Lung (tissue), 12 donors: ENCODE data around the gene ADARB1. TPM values are rescaled to one million over a fixed set of nuclear protein-coding genes. Genes with fewer than 3 reads are reported as not detected.

Experiments
- ATAC-seq: fragments of 200-7000 bp; cut with Tn5 transposase; one replicate; pipeline ENCODE4 v1.9.1; 2020; ENCODE audit warnings: moderate number of reproducible peaks; ENCODE audit not compliant: insufficient read depth, low FRiP score
- DNase-seq, 3 donors: peaks; one replicate each; pipeline ENCODE4 v3.0.0-alpha.2; 2013 to 2017
- H3K27ac ChIP-seq, 2 donors: one replicate each; pipeline ENCODE4 v1.5.1; 2013; ENCODE audit warnings: mild to moderate bottlenecking in 2 of 2, moderate library complexity in 2 of 2, control low read depth in 1 of 2, inconsistent platforms in 1 of 2, low read depth in 1 of 2, low read length in 1 of 2
- H3K27me3 ChIP-seq, 3 donors: one replicate each; pipeline ENCODE4 v1.5.1; 2013; ENCODE audit warnings: low read length in 2 of 3; ENCODE audit not compliant: control insufficient read depth in 3 of 3, insufficient read depth in 3 of 3
- H3K36me3 ChIP-seq, 4 donors: one replicate each; pipeline ENCODE4 v1.5.1; 2013; ENCODE audit warnings: low read length in 4 of 4, mild to moderate bottlenecking in 1 of 4, moderate library complexity in 1 of 4; ENCODE audit not compliant: control insufficient read depth in 4 of 4, insufficient read depth in 4 of 4
- H3K4me1 ChIP-seq, 5 donors: one replicate each; pipeline ENCODE4 v1.5.1; 2013; ENCODE audit warnings: low read length in 5 of 5, mild to moderate bottlenecking in 2 of 5, moderate library complexity in 1 of 5; ENCODE audit not compliant: control insufficient read depth in 5 of 5, insufficient read depth in 5 of 5
- H3K4me3 ChIP-seq: one replicate; pipeline ENCODE4 v1.5.1; 2013; ENCODE audit warnings: mild to moderate bottlenecking, control low read depth, moderate library complexity
- H3K9ac ChIP-seq, 2 donors: one replicate each; pipeline ENCODE4 v1.5.1; 2013; ENCODE audit warnings: low read length in 2 of 2, control low read depth in 1 of 2; ENCODE audit not compliant: insufficient read depth in 1 of 2
- H3K9me3 ChIP-seq, 4 donors: one replicate each; pipeline ENCODE4 v1.5.1; 2013; ENCODE audit warnings: low read length in 3 of 4, mild to moderate bottlenecking in 1 of 4, moderate library complexity in 1 of 4; ENCODE audit not compliant: control insufficient read depth in 4 of 4, insufficient read depth in 3 of 4
- CTCF ChIP-seq: IDR thresholded peaks from 2 replicates; pipeline ENCODE4 v1.5.1; 2012; ENCODE audit warnings: mild to moderate bottlenecking; ENCODE audit errors: control extremely low read depth, extremely low read depth
- WGBS, 2 donors: extraction: QIAGEN DNeasy Blood & Tissue Kit; methylation state at CpG; one replicate each; pipeline ENCODE4 v1.1.7; 2013; 5-methylcytosine and 5-hydroxymethylcytosine counted together
- polyA plus RNA-seq, 2 donors: library from polyadenylated mRNA; stranded (reverse); fragments of 200-250 nt; gene quantifications; one replicate each; pipeline ENCODE4 v1.2.1, GENCODE V29; 2013
- total RNA-seq, 2 donors: library from RNA; depleted of rRNA in 1 of 2; stranded (reverse); fragments of >200 nt in 1 of 2; gene quantifications; one replicate each; pipeline ENCODE4 v1.2.1, GENCODE V29; 2014 to 2021
- donor health status: control.
- donor health status: control.
- donor health status: Bipolar disorder and iron deficiency.
- donor health status: healthy.
- donor health status: DM: yes; HTN: yes; CAD: no.

ADARB1 gene
- total and polyA plus RNA-seq, 4 donors = 13.4 to 47.7 (median 32.6) TPM

GRCh38 chr21:45252448-45252925 lies 178.1 kb downstream of the ADARB1 start:
- H3K27ac ChIP-seq = no peak overlapping the region
- no peaks in the 10 kb centered on the region for H3K36me3 ChIP-seq
- H3K9me3 ChIP-seq = no peaks in the 10 kb centered on the region
- no peak overlapping the region for H3K9ac ChIP-seq
- TF ChIP-seq CTCF = no peak
- ATAC-seq = no peak
- H3K4me1 ChIP-seq = peaks cover 0 to 17% (median 0%) of the 10 kb centered on the region in 5 donors
- peaks cover 0 to 11% (median 0%) of the 10 kb centered on the region in 3 donors for H3K27me3 ChIP-seq
- DNase-seq = no peak
- WGBS, 2 donors = 89 to 97% methylated on average over 13 of the region's 13 CpGs
- H3K4me3 ChIP-seq = no peak overlapping the region

DNA sequence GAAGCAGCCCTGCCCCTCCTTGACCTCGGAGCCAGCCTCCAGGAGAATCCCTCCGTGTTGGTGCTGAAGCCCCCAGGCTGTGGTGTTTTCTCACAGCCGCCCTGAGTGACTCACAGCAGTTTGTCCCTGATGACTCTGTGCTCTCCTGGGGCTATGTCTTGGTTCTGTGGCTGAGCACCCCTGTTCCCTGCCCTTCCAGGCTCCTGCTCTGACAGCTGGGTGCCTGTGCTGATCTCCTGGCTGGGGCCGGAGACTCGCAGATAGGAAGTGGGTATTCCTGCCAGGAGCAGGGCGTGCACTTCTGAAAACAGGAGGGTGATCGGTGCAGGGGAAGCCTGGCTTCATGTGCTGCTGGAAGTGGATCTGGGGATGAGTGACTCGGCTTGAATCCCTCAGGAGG lies 178.8 kb downstream of the ADARB1 start:
- H3K4me1 ChIP-seq = peaks cover 0 to 18% (median 0%) of the 10 kb centered on the region in 5 donors
- H3K27ac ChIP-seq = no peak overlapping the region
- WGBS, 2 donors = 54 to 63% methylated on average over 8 of the region's 8 CpGs
- no peak for TF ChIP-seq CTCF
- no peaks in the 10 kb centered on the region for H3K9me3 ChIP-seq
- DNase-seq (no peak), ATAC-seq (no peak)
- H3K9ac ChIP-seq = no peak overlapping the region
- no peaks in the 10 kb centered on the region for H3K36me3 ChIP-seq
- H3K4me3 ChIP-seq = no peak overlapping the region
- H3K27me3 ChIP-seq = peaks cover 0 to 14% (median 0%) of the 10 kb centered on the region in 3 donors

DNA sequence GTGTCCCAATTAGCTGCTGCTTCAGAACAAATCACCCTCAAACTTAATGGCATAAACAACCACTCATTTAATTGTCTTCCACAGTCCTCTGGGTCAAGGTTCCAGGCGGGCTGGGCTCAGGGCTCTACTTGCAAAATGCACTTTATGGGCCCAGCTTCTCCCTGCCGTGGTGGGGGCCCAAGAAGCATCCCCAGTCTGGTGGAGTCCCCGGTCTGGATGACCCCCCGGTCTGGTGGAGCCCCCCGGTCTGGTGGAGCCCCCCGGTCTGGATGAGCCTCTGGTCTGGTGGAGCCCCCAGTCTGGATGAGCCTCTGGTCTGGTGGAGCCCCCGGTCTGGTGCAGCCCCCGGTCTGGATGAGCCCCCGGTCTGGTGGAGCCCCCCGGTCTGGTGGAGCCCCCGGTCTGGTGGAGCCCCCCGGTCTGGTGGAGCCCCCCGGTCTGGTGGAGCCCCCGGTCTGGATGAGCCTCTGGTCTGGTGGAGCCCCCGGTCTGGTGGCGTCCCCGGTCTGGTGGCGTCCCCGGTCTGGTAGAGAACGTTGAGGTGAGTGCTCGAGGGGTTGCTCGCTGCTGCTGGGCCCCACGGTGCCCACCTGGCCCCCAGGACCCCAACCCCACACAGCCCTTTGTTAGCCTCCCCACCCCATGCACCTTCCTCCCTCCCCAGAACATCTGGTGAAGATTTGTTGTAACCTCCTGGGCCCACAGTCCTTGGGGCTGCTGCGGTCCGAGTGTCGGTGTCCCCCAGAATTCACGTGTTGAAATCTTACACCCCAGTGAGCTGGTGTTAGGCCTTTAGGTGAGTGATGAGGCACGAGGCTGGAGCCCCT lies 179.5 kb downstream of the ADARB1 start:
- 82 to 94% methylated on average over 25 to 28 of the region's 28 CpGs for WGBS, 2 donors
- no peak for TF ChIP-seq CTCF
- peaks cover 0 to 14% (median 0%) of the 10 kb centered on the region in 5 donors for H3K4me1 ChIP-seq
- no peak for DNase-seq
- ATAC-seq = no peak
- H3K27ac ChIP-seq = no peak overlapping the region
- H3K36me3 ChIP-seq = no peaks in the 10 kb centered on the region
- H3K9me3 ChIP-seq = no peaks in the 10 kb centered on the region
- no peak overlapping the region for H3K9ac ChIP-seq
- H3K4me3 ChIP-seq = no peak overlapping the region
- peaks cover 0 to 8% (median 0%) of the 10 kb centered on the region in 3 donors for H3K27me3 ChIP-seq
